Activated naive CD4-positive, alpha-beta T cell (primary cell): Measurements from ENCODE around the gene CDKN1C.

Experiments used
- DNase-seq, 4 experiments: peaks; one replicate each; lab custom pipeline; 2025; lab: John Stamatoyannopoulos, UW

The CDKN1C gene

GRCh38 chr11:2869561-2870427 lies 15.8 kb downstream of the CDKN1C start:
- DNase-seq = no peak

DNA sequence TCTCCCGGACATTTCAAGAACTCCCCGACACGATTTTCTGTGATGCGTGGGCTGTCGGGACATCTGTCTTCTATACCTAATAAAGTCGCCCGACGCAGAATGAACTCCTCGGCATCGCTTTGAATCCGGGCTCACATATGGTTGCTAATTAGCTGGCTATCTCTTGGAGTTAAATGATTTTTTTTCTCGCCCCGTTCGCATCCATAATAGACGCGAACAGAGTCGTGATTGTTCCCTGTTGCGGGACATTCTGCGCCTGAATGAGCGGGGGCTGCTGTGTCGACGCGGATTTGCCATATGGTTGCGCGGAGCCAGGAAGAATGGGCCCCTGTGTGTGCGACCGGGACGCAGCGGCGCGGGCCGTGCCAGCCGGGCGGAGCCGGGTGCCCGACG lies 16.4 kb downstream of the CDKN1C start:
- DNase-seq = no peak

DNA sequence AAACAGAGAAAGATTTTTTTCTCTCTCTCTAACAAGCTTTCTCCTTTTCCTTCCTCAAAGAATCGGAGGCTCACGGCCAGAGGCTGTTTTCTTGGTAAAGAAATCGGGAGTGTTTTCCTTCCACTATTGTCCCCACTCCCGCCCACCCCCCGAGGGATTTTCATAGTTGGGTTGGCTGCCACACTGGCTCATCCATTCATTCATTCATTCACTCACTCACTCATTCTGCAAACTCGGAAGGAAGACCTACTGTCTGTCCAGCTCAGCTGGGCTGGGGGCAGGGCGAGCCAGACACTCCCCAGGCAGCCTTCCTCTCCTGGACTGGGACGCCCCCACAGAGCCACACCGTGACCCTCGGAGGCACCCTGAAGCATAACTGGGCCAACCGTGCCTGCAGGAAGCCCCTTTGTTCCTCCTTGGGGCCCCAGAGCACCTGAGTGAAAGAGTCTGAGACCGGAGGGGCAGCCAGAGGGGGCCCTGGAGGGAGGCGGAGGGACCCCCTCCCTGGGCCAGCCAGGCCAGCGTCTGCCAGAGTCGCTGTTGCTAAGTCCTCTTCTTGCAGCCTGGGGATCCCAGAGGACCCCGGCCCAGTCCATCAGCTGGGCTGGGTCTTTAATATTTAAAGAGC lies 17.0 kb downstream of the CDKN1C start:
- DNase-seq = no peak

GRCh38 chr11:2867722-2868505 lies 17.7 kb downstream of the CDKN1C start:
- DNase-seq = no peak

DNA sequence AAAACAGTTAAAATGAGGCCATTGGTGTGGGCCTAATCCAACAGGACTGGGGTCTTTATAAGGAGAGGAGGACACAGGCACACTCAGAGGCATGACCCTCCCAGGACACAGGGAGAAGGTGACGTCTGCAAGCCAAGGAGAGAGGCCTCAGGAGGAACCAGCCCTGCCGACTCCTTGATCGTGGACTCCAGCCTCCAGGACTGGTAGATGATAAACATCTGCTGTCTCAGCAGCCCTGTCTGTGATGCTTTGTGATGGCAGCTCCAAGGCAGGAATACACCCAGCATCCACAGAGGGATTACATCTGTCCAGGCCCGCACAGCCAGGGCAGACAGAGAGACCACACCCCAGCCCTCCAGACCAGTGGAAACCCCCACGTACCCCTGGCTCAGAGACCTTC lies 18.4 kb downstream of the CDKN1C start:
- DNase-seq = no peak

DNA sequence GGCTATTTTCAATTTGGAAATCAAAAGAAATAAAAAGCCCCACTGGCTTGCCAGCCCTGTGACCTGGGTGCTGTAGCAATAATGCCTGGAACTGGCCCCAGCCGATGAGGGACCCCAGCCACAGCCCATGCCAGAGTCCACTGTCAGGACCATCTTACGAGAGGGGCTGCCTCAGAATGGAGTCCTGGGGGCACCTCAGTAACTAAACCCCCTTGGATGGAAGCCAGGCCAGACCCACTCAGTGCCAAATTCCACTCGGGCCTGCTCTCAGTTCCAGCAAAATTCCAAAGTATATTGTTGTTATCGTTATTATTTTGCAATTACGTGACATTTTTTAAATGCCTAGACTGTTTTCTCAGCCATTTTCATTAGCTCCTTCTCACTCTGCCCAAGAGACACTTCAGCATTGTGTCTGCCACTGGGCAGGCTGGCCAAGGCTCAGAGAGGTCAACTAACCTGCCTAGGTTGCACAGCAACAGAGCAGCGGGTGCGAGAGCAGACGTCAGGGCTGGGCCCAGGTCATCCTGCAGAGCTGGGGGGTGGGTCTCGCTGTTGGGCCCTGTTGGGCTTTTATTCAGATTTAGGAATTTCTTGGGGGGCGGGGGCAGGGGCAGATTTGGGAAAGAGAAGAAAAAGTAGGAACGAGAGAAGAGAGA lies 19.5 kb downstream of the CDKN1C start:
- no peak for DNase-seq

GRCh38 chr11:2864901-2865300 lies 20.7 kb downstream of the CDKN1C start:
- DNase-seq = no peak

- no peak for DNase-seq
Observed at GRCh38 chr11:2863276-2863618, 22.3 kb downstream of the CDKN1C start.

- DNase-seq = no peak
Observed at GRCh38 chr11:2862395-2863275, 22.9 kb downstream of the CDKN1C start.

GRCh38 chr11:2860636-2861035 lies 24.9 kb downstream of the CDKN1C start:
- no peak for DNase-seq

GRCh38 chr11:2859699-2860037 lies 25.9 kb downstream of the CDKN1C start:
- DNase-seq = no peak

- no peak for DNase-seq
Observed at GRCh38 chr11:2858995-2859698, 26.4 kb downstream of the CDKN1C start.

- DNase-seq = no peak
Observed at GRCh38 chr11:2857918-2858317, 27.7 kb downstream of the CDKN1C start.

DNA sequence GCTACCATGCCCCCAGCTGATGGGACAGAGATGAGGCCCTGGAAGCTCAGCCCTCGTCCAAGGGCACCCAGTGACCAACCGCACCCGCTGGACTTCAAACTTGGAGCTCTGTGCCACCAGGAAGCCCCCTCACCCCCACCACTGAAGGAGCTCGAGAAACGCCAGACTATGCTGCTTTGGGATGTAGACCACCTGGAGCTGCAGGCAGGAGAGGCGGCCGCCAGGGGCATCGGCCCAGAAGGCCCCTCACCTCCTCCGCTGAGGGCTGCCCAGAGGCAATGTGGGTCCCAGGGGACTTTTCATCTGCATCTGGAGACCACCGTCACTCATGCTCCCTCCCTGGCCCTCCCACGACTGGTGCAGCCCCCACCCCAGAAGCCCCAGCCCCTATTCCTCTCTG lies 28.3 kb downstream of the CDKN1C start:
- no peak for DNase-seq

DNA sequence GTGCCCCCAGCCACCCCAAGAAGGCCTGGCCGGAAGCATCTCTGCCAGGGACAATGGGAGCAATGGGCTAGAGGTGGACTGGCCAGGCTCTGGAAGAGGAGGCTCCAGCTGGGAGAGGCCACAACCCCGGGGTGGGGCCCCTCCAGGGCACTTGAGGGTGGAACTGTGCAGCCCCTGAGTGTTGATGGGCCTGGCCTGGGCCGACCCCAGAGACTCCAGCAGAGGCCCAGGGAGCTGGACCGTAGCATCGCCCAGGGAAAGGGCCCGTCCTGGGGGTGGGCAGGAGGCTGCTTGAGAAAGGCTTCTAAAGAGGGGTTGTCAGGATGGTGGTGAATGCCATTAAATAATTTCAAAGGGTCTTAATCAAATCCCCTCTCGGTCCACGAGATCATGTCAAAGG lies 30.4 kb downstream of the CDKN1C start:
- DNase-seq = no peak

- no peak for DNase-seq
Observed at GRCh38 chr11:2853997-2854560, 31.5 kb downstream of the CDKN1C start.

DNA sequence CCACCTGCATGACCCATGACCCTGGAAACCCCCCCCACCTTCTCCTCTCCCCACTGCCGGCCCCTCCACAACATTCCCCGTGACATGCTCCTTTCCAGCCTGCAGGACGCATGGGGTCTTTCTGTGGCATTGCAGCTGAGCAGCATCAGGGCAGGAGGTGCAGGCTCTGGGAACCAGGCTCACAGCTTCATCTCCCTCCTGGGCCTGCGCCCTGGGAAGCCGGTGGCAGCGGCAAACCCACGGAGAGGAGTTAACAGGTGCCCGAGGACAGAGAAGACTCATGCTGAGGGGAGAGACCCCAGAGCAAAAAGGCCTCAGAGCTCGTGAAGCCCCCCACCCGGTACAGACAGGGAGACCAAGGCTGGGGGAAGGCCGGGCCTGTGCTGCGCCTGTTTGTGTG lies 32.2 kb downstream of the CDKN1C start:
- DNase-seq = no peak

GRCh38 chr11:2849994-2850770 lies 35.4 kb downstream of the CDKN1C start:
- no peak for DNase-seq

DNA sequence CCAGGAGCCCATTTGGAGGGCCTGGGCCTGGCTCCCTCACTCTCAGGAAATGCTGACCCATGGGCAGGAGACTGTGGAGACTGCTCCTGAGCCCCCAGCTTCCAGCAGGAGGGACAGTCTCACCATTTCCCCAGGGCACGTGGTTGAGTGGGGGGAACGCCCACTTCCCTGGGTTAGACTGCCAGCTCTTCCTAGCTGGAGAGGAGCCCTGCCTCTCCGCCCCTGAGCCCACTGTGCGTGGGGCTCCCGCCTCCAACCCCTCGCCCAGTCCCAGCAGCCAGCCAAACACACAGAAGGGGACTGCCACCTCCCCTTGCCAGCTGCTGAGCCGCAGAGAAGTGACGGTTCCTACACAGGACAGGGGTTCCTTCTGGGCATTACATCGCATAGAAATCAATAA lies 37.1 kb downstream of the CDKN1C start:
- DNase-seq = no peak

GRCh38 chr11:2847561-2847960 lies 38.0 kb downstream of the CDKN1C start:
- DNase-seq = no peak
